H9 (cell line): Measurements from ENCODE around the gene LDB3. TPM values are rescaled to one million over a fixed set of nuclear protein-coding genes. Genes with fewer than 3 reads are reported as not detected.

ENCODE experiments used
- DNase-seq: peaks from one replicate; pipeline ENCODE4 v3.0.0-alpha.2; 2017
- H2AFZ ChIP-seq: one replicate; pipeline ENCODE4 v1.6.1; 2013; ENCODE audit warnings: mild to moderate bottlenecking, low read length, control low read depth, moderate library complexity
- H2AK5ac ChIP-seq: 2 replicates; pipeline ENCODE4 v1.6.1; 2013; ENCODE audit warnings: low read length, control low read depth, mixed read lengths; ENCODE audit not compliant: insufficient read length
- H2BK120ac ChIP-seq: one replicate; pipeline ENCODE4 v1.6.1; 2013; ENCODE audit warnings: low read depth, mild to moderate bottlenecking, low read length, control low read depth, inconsistent platforms; ENCODE audit not compliant: poor library complexity, severe bottlenecking
- H2BK12ac ChIP-seq: 2 replicates; pipeline ENCODE4 v1.6.1; 2013; ENCODE audit warnings: low read length, control low read depth, mixed read lengths, low read depth; ENCODE audit not compliant: insufficient read length
- H2BK15ac ChIP-seq: 2 replicates; pipeline ENCODE4 v1.6.1; 2013; ENCODE audit warnings: low read depth, low read length, control low read depth
- H2BK20ac ChIP-seq: one replicate; pipeline ENCODE4 v1.6.1; 2013; ENCODE audit warnings: low read depth, mild to moderate bottlenecking, low read length, control low read depth, inconsistent platforms; ENCODE audit not compliant: poor library complexity, severe bottlenecking
- H2BK5ac ChIP-seq: 2 replicates; pipeline ENCODE4 v1.6.1; 2013; ENCODE audit warnings: low read length, control low read depth, mixed read lengths; ENCODE audit not compliant: insufficient read length
- H3K14ac ChIP-seq: 2 replicates; pipeline ENCODE4 v1.6.1; 2013; ENCODE audit warnings: low read length, control low read depth; ENCODE audit not compliant: insufficient read depth
- H3K18ac ChIP-seq: 2 replicates; pipeline ENCODE4 v1.6.1; 2013; ENCODE audit warnings: low read depth, mild to moderate bottlenecking, mixed read lengths, low read length, control low read depth; ENCODE audit not compliant: insufficient read length
- H3K23ac ChIP-seq: 2 replicates; pipeline ENCODE4 v1.6.1; 2013; ENCODE audit warnings: low read length, control low read depth, mixed read lengths, low read depth; ENCODE audit not compliant: insufficient read length
- H3K23me2 ChIP-seq: 2 replicates; pipeline ENCODE4 v1.6.1; 2013; ENCODE audit warnings: low read depth, mild to moderate bottlenecking, mixed read lengths, low read length, control low read depth; ENCODE audit not compliant: insufficient read length, poor library complexity, severe bottlenecking
- H3K27ac ChIP-seq: 2 replicates; pipeline ENCODE4 v1.5.1; 2013; ENCODE audit warnings: low read length, control low read depth, mixed read lengths, low read depth; ENCODE audit not compliant: insufficient read length
- H3K27me3 ChIP-seq: 2 replicates; pipeline ENCODE4 v1.6.1; 2013; ENCODE audit warnings: low read length, control low read depth, inconsistent platforms; ENCODE audit not compliant: insufficient read depth
- H3K4ac ChIP-seq: 2 replicates; pipeline ENCODE4 v1.6.1; 2013; ENCODE audit warnings: low read depth, mild to moderate bottlenecking, control low read depth, inconsistent platforms, low read length, moderate library complexity
- H3K4me1 ChIP-seq: 2 replicates; pipeline ENCODE4 v1.6.1; 2013; ENCODE audit warnings: low read length, control low read depth, inconsistent platforms; ENCODE audit not compliant: insufficient read depth
- H3K4me2 ChIP-seq: 2 replicates; pipeline ENCODE4 v1.6.1; 2013; ENCODE audit warnings: low read length, control low read depth, mixed read lengths; ENCODE audit not compliant: insufficient read length, insufficient read depth
- H3K56ac ChIP-seq: 2 replicates; pipeline ENCODE4 v1.6.1; 2013; ENCODE audit warnings: low read depth, mild to moderate bottlenecking, mixed read lengths, low read length, control low read depth; ENCODE audit not compliant: insufficient read length
- H3K79me1 ChIP-seq: 2 replicates; pipeline ENCODE4 v1.6.1; 2013; ENCODE audit warnings: low read depth, mild to moderate bottlenecking, moderate library complexity, low read length, control low read depth, inconsistent platforms; ENCODE audit not compliant: insufficient read depth, poor library complexity, severe bottlenecking
- H3K79me2 ChIP-seq: 2 replicates; pipeline ENCODE4 v1.6.1; 2013; ENCODE audit warnings: low read length, control low read depth, inconsistent platforms; ENCODE audit not compliant: insufficient read depth
- H3K9ac ChIP-seq: 2 replicates; pipeline ENCODE4 v1.6.1; 2013; ENCODE audit warnings: low read length, control low read depth, mixed read lengths; ENCODE audit not compliant: insufficient read length; ENCODE audit errors: extremely low read depth
- H3K9me3 ChIP-seq: one replicate; pipeline ENCODE4 v1.6.1; 2013; ENCODE audit warnings: low read depth, low read length, inconsistent platforms; ENCODE audit not compliant: control insufficient read depth
- H3T11ph ChIP-seq: one replicate; pipeline ENCODE4 v1.6.1; 2013; ENCODE audit warnings: mild to moderate bottlenecking, low read length, control low read depth, inconsistent platforms
- H4K20me1 ChIP-seq: one replicate; pipeline ENCODE4 v1.6.1; 2013; ENCODE audit not compliant: control insufficient read depth, insufficient read length, insufficient read depth
- H4K5ac ChIP-seq: 2 replicates; pipeline ENCODE4 v1.6.1; 2013; ENCODE audit warnings: low read depth, mild to moderate bottlenecking, mixed read lengths, low read length, control low read depth; ENCODE audit not compliant: insufficient read length
- H4K8ac ChIP-seq: replicated peaks from 2 replicates; pipeline ENCODE4 v1.6.1; 2013; ENCODE audit warnings: low read length, control low read depth, mixed read lengths, low read depth; ENCODE audit not compliant: insufficient read length
- H4K91ac ChIP-seq: 2 replicates; pipeline ENCODE4 v1.6.1; 2013; ENCODE audit warnings: low read depth, mild to moderate bottlenecking, moderate library complexity, mixed read lengths, low read length, control low read depth; ENCODE audit not compliant: insufficient read length
- H3K27ac Mint-ChIP-seq, 3 experiments: 2 replicates in 2 of 3; 3 replicates in 1 of 3; pipeline ENCODE4 v1.8.0; 2020 to 2021; ENCODE audit warnings: mixed read lengths in 3 of 3, mild to moderate bottlenecking in 1 of 3, moderate library complexity in 1 of 3
- H3K27me3 Mint-ChIP-seq: 2 replicates; pipeline ENCODE4 v1.8.0; 2021; ENCODE audit warnings: low read depth, mild to moderate bottlenecking, moderate library complexity, mixed read lengths
- H3K36me3 Mint-ChIP-seq, 3 experiments: 2 replicates in 2 of 3; 3 replicates in 1 of 3; pipeline ENCODE4 v1.8.0; 2020 to 2021; ENCODE audit warnings: low read depth in 3 of 3, mixed read lengths in 3 of 3; ENCODE audit not compliant: insufficient read depth in 1 of 3
- H3K4me1 Mint-ChIP-seq, 2 experiments: 2 replicates each; pipeline ENCODE4 v1.8.0; 2020; ENCODE audit warnings: mixed read lengths in 2 of 2
- H3K4me3 Mint-ChIP-seq, 2 experiments: 2 replicates in 1 of 2; 3 replicates in 1 of 2; pipeline ENCODE4 v1.8.0; 2020 to 2021; ENCODE audit warnings: mild to moderate bottlenecking in 2 of 2, mixed read lengths in 2 of 2, moderate library complexity in 1 of 2
- H3K9me3 Mint-ChIP-seq, 2 experiments: 2 replicates in 1 of 2; 3 replicates in 1 of 2; pipeline ENCODE4 v1.8.0; 2020; ENCODE audit warnings: mild to moderate bottlenecking in 2 of 2, mixed read lengths in 2 of 2, moderate library complexity in 1 of 2
- WGBS: extraction: QIAGEN DNeasy Blood & Tissue Kit; methylation state at CpG from one replicate; pipeline ENCODE4 v1.1.7; 2013; ENCODE audit warnings: missing lambda C conversion rate, low lambda C conversion rate, mixed read lengths; ENCODE audit not compliant: insufficient read length; ENCODE audit errors: extremely low coverage; 5-methylcytosine and 5-hydroxymethylcytosine counted together
- total RNA-seq: library from RNA; stranded (reverse); gene quantifications from 2 replicates; pipeline ENCODE4 v1.2.1, GENCODE V29; 2021
- TF ChIP-seq, protein P1 (sequence below): fragments of 200-600 bp; sonication (generic); conservative IDR thresholded peaks from 3 replicates; pipeline ENCODE4 v1.8.0; 2021; ENCODE audit warnings: antibody characterized with exemption, mild to moderate bottlenecking

Gene LDB3
- total RNA-seq, 1 experiment from 2014 or later, result 0.17 TPM

DNA sequence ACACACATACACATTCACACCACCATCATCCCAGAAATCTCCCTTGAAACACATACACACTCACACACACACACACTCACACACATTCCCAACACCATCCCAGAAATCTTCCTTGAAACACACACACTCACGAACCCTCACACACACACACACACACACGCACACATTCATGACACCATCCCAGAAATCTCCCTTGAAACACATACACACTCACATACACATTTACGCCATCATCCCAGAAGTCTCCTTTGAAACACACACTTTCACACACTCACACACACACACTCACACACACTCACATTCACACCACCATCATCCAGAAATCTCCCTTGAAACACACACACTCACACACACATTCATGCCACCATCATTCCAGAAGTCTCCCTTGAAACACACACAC, 14.3 kb upstream of the LDB3 start:
- H3T11ph ChIP-seq, result no peak overlapping the region
- Mint-ChIP-seq H3K27me3 (no peaks in the 10 kb centered on the region; the same call in 1 of the 2 replicates), H3K27ac (no peak overlapping the region), H3K9me3 (no peaks in the 10 kb centered on the region), H3K4me1 (peaks cover 11 to 12% of the 10 kb centered on the region in 2 experiments), H3K36me3 (no peaks in the 10 kb centered on the region), H3K4me3 (no peak overlapping the region)
- H3K27me3 ChIP-seq, result no peaks in the 10 kb centered on the region
- 100% methylated on average over 3 of the region's 3 CpGs for WGBS
- no peaks in the 10 kb centered on the region for H3K23me2 ChIP-seq
- H4K20me1 ChIP-seq, result no peaks in the 10 kb centered on the region
- no peak overlapping the region for H4K5ac ChIP-seq
- H2BK12ac ChIP-seq, result no peak overlapping the region
- no peak overlapping the region for H3K56ac ChIP-seq
- no peak overlapping the region for H2BK20ac ChIP-seq
- H2BK120ac ChIP-seq, result no peak overlapping the region
- TF ChIP-seq, protein P1, sequence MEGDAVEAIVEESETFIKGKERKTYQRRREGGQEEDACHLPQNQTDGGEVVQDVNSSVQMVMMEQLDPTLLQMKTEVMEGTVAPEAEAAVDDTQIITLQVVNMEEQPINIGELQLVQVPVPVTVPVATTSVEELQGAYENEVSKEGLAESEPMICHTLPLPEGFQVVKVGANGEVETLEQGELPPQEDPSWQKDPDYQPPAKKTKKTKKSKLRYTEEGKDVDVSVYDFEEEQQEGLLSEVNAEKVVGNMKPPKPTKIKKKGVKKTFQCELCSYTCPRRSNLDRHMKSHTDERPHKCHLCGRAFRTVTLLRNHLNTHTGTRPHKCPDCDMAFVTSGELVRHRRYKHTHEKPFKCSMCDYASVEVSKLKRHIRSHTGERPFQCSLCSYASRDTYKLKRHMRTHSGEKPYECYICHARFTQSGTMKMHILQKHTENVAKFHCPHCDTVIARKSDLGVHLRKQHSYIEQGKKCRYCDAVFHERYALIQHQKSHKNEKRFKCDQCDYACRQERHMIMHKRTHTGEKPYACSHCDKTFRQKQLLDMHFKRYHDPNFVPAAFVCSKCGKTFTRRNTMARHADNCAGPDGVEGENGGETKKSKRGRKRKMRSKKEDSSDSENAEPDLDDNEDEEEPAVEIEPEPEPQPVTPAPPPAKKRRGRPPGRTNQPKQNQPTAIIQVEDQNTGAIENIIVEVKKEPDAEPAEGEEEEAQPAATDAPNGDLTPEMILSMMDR, result no peak
- H2BK15ac ChIP-seq, result no peak overlapping the region
- no peak overlapping the region for H3K23ac ChIP-seq
- H3K9me3 ChIP-seq, result no peaks in the 10 kb centered on the region
- H3K79me2 ChIP-seq, result no peaks in the 10 kb centered on the region
- no peak overlapping the region for H3K9ac ChIP-seq
- no peak overlapping the region for H2BK5ac ChIP-seq
- no peak overlapping the region for H3K4ac ChIP-seq
- H3K79me1 ChIP-seq, result no peaks in the 10 kb centered on the region
- H3K27ac ChIP-seq, result no peak overlapping the region
- no peaks in the 10 kb centered on the region for H3K4me1 ChIP-seq
- no peak for DNase-seq
- no peak overlapping the region for H2AFZ ChIP-seq
- H3K18ac ChIP-seq, result no peak overlapping the region
- H3K4me2 ChIP-seq, result no peak overlapping the region
- H3K14ac ChIP-seq, result no peak overlapping the region
- no peak overlapping the region for H4K8ac ChIP-seq
- no peak overlapping the region for H2AK5ac ChIP-seq
- H4K91ac ChIP-seq, result no peak overlapping the region
